Measurements from ENCODE around the gene CBS.

CBS gene

GRCh38 chr21:43024439-43025136 lies 51.0 kb downstream of the CBS start:
- no peaks in the 10 kb centered on the region for H3K9me3 ChIP-seq
- no peak overlapping the region for H3K27ac ChIP-seq
- H3K4me1 ChIP-seq (ENCODE audit: control insufficient read depth in 1 of 2, insufficient read depth in 1 of 2, low read depth in 1 of 2, low read length in 1 of 2): no peaks in the 10 kb centered on the region
- H3K36me3 ChIP-seq: peaks cover 83% of the 10 kb centered on the region
- no peak overlapping the region for H3K4me3 ChIP-seq (ENCODE audit: low read depth in 1 of 2, low read length in 1 of 2)
- TF ChIP-seq CTCF (IDR thresholded peaks at IDR 0.05): no peak
- H3K27me3 ChIP-seq: no peaks in the 10 kb centered on the region

GRCh38 chr21:43023175-43023574 lies 52.5 kb downstream of the CBS start:
- H3K4me1 ChIP-seq (ENCODE audit: control insufficient read depth in 1 of 2, insufficient read depth in 1 of 2, low read depth in 1 of 2, low read length in 1 of 2): no peaks in the 10 kb centered on the region
- no peaks in the 10 kb centered on the region for H3K9me3 ChIP-seq
- no peak overlapping the region for H3K27ac ChIP-seq
- H3K27me3 ChIP-seq: no peaks in the 10 kb centered on the region
- H3K4me3 ChIP-seq (ENCODE audit: low read depth in 1 of 2, low read length in 1 of 2): no peak overlapping the region
- H3K36me3 ChIP-seq: peaks cover 77% of the 10 kb centered on the region
- no peak for TF ChIP-seq CTCF (IDR thresholded peaks at IDR 0.05)

GRCh38 chr21:43021756-43022600 lies 53.7 kb downstream of the CBS start:
- H3K27ac ChIP-seq: no peak overlapping the region
- peaks cover 67% of the 10 kb centered on the region for H3K36me3 ChIP-seq
- H3K9me3 ChIP-seq: no peaks in the 10 kb centered on the region
- H3K4me3 ChIP-seq (ENCODE audit: low read depth in 1 of 2, low read length in 1 of 2): no peak overlapping the region
- H3K27me3 ChIP-seq: no peaks in the 10 kb centered on the region
- no peaks in the 10 kb centered on the region for H3K4me1 ChIP-seq (ENCODE audit: control insufficient read depth in 1 of 2, insufficient read depth in 1 of 2, low read depth in 1 of 2, low read length in 1 of 2)
- no peak for TF ChIP-seq CTCF (IDR thresholded peaks at IDR 0.05)

GRCh38 chr21:43021191-43021590 lies 54.4 kb downstream of the CBS start:
- TF ChIP-seq CTCF (IDR thresholded peaks at IDR 0.05): no peak
- H3K4me3 ChIP-seq (ENCODE audit: low read depth in 1 of 2, low read length in 1 of 2): no peak overlapping the region
- H3K9me3 ChIP-seq: no peaks in the 10 kb centered on the region
- no peak overlapping the region for H3K27ac ChIP-seq
- H3K36me3 ChIP-seq: peaks cover 67% of the 10 kb centered on the region
- H3K4me1 ChIP-seq (ENCODE audit: control insufficient read depth in 1 of 2, insufficient read depth in 1 of 2, low read depth in 1 of 2, low read length in 1 of 2): peaks cover under 1 to 2% of the 10 kb centered on the region in 2 experiments
- no peaks in the 10 kb centered on the region for H3K27me3 ChIP-seq

GRCh38 chr21:43020771-43021170 lies 54.9 kb downstream of the CBS start:
- Histone ChIP-seq H3K4me1 (ENCODE audit: control insufficient read depth in 1 of 2, insufficient read depth in 1 of 2, low read depth in 1 of 2, low read length in 1 of 2) (peaks cover 4 to 6% of the 10 kb centered on the region in 2 experiments), H3K4me3 (ENCODE audit: low read depth in 1 of 2, low read length in 1 of 2) (no peak overlapping the region), H3K36me3 (peaks cover 65% of the 10 kb centered on the region), H3K27me3 (no peaks in the 10 kb centered on the region), H3K27ac (no peak overlapping the region), H3K9me3 (no peaks in the 10 kb centered on the region)
- no peak for TF ChIP-seq CTCF (IDR thresholded peaks at IDR 0.05)

All from neutrophil (primary cell).